ENCODE measurements around the gene CNGA4.
"Not testable (repeated sequence)": the region's sequence is repeated elsewhere in the genome, so short reads cannot be mapped to it uniquely, and the experiment has no call there.

Gene CNGA4

DNA sequence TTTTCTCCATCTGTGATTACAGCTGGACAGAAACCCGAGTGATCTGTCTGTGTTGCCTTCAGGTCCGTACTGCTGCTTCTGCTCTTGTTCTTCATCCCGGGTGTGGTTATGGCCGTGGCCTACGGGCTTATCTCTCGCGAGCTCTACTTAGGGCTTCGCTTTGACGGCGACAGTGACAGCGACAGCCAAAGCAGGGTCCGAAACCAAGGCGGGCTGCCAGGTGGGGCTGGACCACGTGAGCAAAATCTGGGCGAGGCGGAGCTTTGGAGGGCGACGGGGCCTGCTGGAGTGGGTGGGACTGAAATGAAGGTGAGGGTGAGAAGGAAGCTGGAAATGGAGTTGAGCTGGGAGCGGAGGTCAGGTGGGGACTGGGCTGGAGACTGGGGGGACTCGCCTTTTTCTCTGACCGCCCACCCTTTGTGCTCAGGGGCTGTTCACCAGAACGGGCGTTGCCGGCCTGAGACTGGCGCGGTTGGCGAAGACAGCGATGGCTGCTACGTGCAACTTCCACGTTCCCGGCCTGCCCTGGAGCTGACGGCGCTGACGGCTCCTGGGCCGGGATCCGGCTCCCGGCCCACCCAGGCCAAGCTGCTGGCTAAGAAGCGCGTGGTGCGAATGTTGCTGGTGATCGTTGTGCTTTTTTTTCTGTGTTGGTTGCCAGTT is 31.8 kb downstream of the CNGA4 start:
- DNase-seq: no peak

DNA sequence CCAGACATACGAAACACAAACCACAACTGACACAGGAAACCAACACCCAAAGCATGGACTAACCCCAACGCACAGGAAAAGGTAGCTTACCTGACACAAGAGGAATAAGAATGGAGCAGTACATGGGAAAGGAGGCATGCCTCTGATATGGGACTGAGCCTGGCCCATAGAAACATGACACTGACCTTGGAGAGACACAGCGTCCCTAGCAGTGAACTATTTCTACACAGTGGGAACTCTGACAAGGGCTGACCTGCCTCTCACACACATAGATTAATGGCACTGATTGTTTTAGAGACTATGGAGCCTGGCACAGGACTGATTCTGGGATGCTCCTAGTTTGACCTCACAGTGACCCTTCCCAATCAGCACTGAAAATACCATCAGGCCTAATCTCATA is 32.7 kb downstream of the CNGA4 start:
- no peak for DNase-seq

- no peak for DNase-seq
Measured at GRCh38 chr11:6273188-6273587, 34.3 kb downstream of the CNGA4 start.

- not testable (repeated sequence) for DNase-seq
Measured at GRCh38 chr11:6280809-6281208, 41.9 kb downstream of the CNGA4 start.

- no peak for DNase-seq
Measured at GRCh38 chr11:6283453-6284023, 44.6 kb downstream of the CNGA4 start.

GRCh38 chr11:6284250-6284649 is 45.4 kb downstream of the CNGA4 start:
- no peak for DNase-seq

DNA sequence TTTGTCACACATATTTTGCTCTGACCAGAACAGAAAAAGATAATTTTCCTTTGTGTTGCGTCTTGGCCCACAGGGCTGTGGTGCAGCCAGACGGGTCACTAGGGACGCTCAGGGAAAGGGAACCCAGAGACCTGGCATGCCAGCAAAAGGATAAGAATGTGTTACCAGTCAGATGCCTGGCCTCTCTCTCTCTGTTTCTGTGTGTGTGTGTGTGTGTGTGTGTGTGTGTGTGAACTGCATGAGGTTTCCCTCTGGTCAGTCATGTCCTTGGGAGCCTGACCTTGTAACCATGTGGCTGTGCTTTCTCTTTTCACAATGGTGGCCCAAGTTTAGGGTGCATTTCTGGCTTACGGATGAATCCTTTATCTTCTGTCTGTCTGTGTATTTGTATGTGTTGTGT is 46.1 kb downstream of the CNGA4 start:
- DNase-seq: no peak

All from NCI-H774 (cell line).